Measurements from ENCODE around the gene HES3.
A peak's percentile ranks its signal among the peaks of the same experiment; 100 is the strongest.

HES3 gene

DNA sequence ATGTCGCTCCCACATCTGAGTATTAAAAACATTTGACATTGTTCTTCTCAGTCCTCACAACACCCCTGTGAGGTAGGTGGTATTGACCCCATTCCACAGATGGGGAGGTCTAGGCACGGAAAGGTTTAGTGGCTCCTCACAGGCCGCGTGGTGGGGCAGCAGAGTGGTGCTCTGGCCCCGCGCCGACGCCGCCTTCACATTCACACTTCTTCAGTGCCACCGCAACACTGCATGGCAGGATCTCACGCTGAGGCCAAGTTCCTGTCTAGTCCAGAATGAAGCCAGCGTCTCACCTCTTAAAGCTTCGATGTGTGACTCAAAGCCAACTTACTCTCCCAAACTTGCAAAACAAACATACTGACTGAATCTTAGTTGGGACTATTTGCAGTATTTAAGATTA, 20.4 kb upstream of the HES3 start:
- TF ChIP-seq, protein P1, sequence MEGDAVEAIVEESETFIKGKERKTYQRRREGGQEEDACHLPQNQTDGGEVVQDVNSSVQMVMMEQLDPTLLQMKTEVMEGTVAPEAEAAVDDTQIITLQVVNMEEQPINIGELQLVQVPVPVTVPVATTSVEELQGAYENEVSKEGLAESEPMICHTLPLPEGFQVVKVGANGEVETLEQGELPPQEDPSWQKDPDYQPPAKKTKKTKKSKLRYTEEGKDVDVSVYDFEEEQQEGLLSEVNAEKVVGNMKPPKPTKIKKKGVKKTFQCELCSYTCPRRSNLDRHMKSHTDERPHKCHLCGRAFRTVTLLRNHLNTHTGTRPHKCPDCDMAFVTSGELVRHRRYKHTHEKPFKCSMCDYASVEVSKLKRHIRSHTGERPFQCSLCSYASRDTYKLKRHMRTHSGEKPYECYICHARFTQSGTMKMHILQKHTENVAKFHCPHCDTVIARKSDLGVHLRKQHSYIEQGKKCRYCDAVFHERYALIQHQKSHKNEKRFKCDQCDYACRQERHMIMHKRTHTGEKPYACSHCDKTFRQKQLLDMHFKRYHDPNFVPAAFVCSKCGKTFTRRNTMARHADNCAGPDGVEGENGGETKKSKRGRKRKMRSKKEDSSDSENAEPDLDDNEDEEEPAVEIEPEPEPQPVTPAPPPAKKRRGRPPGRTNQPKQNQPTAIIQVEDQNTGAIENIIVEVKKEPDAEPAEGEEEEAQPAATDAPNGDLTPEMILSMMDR (IDR thresholded peaks at IDR 0.05), result no peak
- no peaks in the 10 kb centered on the region for H3K27me3 ChIP-seq
- H3K27ac ChIP-seq, result no peak overlapping the region
- H3K4me1 ChIP-seq (ENCODE audit: control insufficient read depth in 1 of 2, insufficient read depth in 1 of 2, low read depth in 1 of 2, low read length in 1 of 2), result no peaks in the 10 kb centered on the region
- H3K9me3 ChIP-seq, result no peaks in the 10 kb centered on the region
- H3K36me3 ChIP-seq, result peaks cover 52% of the 10 kb centered on the region
- no peak overlapping the region for H3K4me3 ChIP-seq (ENCODE audit: low read depth in 1 of 2, low read length in 1 of 2)

DNA sequence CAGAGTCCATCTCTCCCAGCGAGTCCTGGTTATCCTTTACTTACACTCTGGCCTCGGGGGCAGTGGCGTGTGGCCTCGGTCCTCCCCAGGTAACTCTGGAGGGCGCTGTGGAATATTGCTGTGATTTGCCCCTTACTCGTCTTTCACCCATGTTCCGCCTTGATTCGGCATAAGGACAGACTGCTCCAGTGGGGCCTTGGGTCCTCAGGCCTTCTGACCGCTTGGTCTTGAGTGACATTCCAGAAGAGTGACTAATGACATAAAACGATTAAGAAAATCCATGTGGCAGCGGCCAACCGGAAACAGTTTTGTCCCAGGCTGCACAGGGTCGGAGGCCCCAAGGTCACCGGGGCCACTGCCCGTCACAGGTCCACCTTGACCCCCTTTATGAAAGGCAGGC, 19.3 kb upstream of the HES3 start:
- TF ChIP-seq, protein P1 (IDR thresholded peaks at IDR 0.05), result no peak
- H3K36me3 ChIP-seq, result peaks cover 61% of the 10 kb centered on the region
- no peaks in the 10 kb centered on the region for H3K27me3 ChIP-seq
- no peak overlapping the region for H3K4me3 ChIP-seq (ENCODE audit: low read depth in 1 of 2, low read length in 1 of 2)
- no peak overlapping the region for H3K27ac ChIP-seq
- no peaks in the 10 kb centered on the region for H3K9me3 ChIP-seq
- no peaks in the 10 kb centered on the region for H3K4me1 ChIP-seq (ENCODE audit: control insufficient read depth in 1 of 2, insufficient read depth in 1 of 2, low read depth in 1 of 2, low read length in 1 of 2)

DNA sequence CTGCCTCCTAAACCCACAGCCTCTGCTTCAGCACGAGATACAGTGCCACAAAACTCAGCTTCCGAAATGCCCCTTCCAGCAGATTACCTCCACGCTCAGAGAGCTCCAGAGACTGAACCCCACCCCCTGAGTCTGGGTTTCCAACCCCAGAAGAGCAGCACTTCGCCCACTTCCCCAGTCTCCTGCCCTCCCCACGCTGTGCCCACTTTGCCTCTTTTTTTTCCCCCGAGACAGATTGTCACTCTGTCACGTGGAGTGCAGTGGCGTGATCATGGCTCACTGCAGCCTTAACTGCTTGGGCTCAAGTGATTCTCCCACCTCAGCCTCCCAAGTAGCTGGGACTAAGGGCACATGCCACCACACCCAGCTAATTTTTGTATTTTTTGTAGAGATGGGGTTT, 18.3 kb upstream of the HES3 start:
- no peak overlapping the region for H3K4me3 ChIP-seq (ENCODE audit: low read depth in 1 of 2, low read length in 1 of 2)
- no peaks in the 10 kb centered on the region for H3K4me1 ChIP-seq (ENCODE audit: control insufficient read depth in 1 of 2, insufficient read depth in 1 of 2, low read depth in 1 of 2, low read length in 1 of 2)
- H3K36me3 ChIP-seq, result peaks cover 66% of the 10 kb centered on the region
- no peak overlapping the region for H3K27ac ChIP-seq
- no peaks in the 10 kb centered on the region for H3K27me3 ChIP-seq
- H3K9me3 ChIP-seq, result no peaks in the 10 kb centered on the region
- TF ChIP-seq, protein P1 (IDR thresholded peaks at IDR 0.05), result no peak

DNA sequence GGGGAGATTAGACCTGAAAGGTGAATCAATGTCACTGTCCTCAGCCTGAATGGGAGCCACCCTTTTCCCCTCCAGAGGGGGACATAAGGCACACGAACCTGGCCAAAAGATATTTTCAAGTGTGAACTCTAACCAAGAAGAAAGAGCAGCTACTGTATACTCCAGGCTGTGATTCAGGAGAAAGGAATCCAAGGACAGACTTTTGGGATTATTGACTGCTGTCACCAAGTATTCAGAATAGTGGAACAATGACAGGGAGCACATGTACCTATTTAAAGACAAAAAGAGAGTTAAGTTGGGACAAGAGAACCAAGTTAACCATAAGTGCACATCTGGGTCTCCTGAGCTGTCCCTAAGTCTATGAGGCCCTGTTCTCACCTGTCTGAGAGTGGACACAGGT, 10.6 kb upstream of the HES3 start:
- Histone ChIP-seq H3K4me1 (ENCODE audit: control insufficient read depth in 1 of 2, insufficient read depth in 1 of 2, low read depth in 1 of 2, low read length in 1 of 2) (peaks cover 8 to 13% of the 10 kb centered on the region in 2 experiments), H3K4me3 (ENCODE audit: low read depth in 1 of 2, low read length in 1 of 2) (no peak overlapping the region), H3K9me3 (no peaks in the 10 kb centered on the region), H3K27ac (no peak overlapping the region), H3K27me3 (peaks cover 20% of the 10 kb centered on the region), H3K36me3 (peaks cover 29% of the 10 kb centered on the region)
- TF ChIP-seq, protein P1 (IDR thresholded peaks at IDR 0.05), result no peak

DNA sequence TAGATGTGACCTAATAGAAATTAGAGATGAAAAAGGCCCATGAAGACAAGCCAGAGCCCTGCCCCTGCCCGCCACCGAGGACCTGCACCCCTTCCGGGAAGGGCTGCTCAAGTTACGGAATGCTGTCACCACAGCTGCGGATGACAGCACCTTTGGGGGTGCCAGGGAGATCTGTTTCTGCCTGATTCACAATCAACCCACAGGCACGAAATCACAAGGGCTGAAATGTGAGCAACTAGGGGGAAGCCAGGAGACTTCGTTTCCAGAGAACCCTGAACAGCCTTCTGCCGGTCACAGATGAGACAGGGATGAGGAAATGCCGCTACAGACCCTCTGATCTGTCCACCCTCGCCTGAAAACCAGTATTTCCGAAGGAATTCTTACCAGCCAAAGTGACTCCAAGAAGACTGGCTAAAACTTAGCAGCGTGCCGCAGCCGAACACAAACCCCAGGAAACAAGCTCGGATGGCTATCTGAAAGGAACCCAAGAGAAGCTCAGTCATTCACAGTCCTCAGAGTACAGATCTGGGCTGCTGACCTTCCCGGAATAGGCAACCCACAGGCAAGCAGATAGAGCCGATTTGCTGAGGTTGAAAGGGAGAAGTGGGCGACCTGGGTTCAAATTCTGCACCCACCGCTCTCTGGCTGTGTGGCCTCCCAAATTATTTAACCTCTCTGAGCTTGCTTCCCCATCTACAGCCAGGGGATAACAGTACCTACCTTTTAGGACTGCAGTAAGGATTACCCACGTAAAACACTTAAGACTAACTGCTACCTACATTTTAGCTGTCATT, 9.3 kb upstream of the HES3 start:
- no peak overlapping the region for H3K27ac ChIP-seq
- TF ChIP-seq, protein P1 (IDR thresholded peaks at IDR 0.05), result no peak
- peaks cover 20% of the 10 kb centered on the region for H3K36me3 ChIP-seq
- H3K27me3 ChIP-seq, result peaks cover 33% of the 10 kb centered on the region
- H3K4me3 ChIP-seq (ENCODE audit: low read depth in 1 of 2, low read length in 1 of 2), result peak overlapping the region; percentile 58 to 67
- H3K4me1 ChIP-seq (ENCODE audit: control insufficient read depth in 1 of 2, insufficient read depth in 1 of 2, low read depth in 1 of 2, low read length in 1 of 2), result peaks cover 8 to 13% of the 10 kb centered on the region in 2 experiments
- no peaks in the 10 kb centered on the region for H3K9me3 ChIP-seq
